K562 (cell line): Measurements from ENCODE around the gene CTNNBL1.

Source experiments
- BDP1 ChIP-seq: IDR thresholded peaks from 3 replicates; pipeline ENCODE4 v1.6.1; 2011; ENCODE audit not compliant: insufficient read length, insufficient read depth
- HDAC1 ChIP-seq, 2 experiments: fragments of 450-650 bp; IDR thresholded peaks; 2 replicates each; pipeline ENCODE4 v1.6.1; 2016 to 2017; ENCODE audit warnings: inconsistent platforms in 1 of 2, mild to moderate bottlenecking in 1 of 2, moderate library complexity in 1 of 2
- POLR2AphosphoS2 ChIP-seq: IDR thresholded peaks from 2 replicates; pipeline ENCODE4 v1.6.1; 2012; ENCODE audit warnings: low read length, improper control_type of control experiment
- PTBP1 ChIP-seq: fragments of 200-400 bp; formaldehyde crosslinking; IDR thresholded peaks from 2 replicates; pipeline ENCODE4 v1.6.1; 2017; ENCODE audit warnings: low read depth, low read length
- SREBF2 ChIP-seq: sonication (generic); formaldehyde crosslinking; IDR thresholded peaks from 2 replicates; pipeline ENCODE4 v1.4.0; 2020; ENCODE audit warnings: mild to moderate bottlenecking, missing genetic modification reagents
- SRF ChIP-seq, 2 experiments: fragments of 250-450, 450-650 bp in 1 of 2; sonication (Bioruptor Pico) in 1 of 2; sonication (generic) in 1 of 2; formaldehyde crosslinking; IDR thresholded peaks; 2 replicates each; pipeline versions ENCODE4 v1.5.0 to v1.5.1; 2020 to 2022; ENCODE audit warnings: mild to moderate bottlenecking in 1 of 2, missing genetic modification reagents in 1 of 2
- STAT6 ChIP-seq: sonication (generic); formaldehyde crosslinking; IDR thresholded peaks from 2 replicates; pipeline ENCODE4 v1.8.1; 2023; ENCODE audit warnings: mild to moderate bottlenecking, missing genetic modification reagents
- TAF1 ChIP-seq: IDR thresholded peaks from 2 replicates; pipeline ENCODE4 v1.6.1; 2011; ENCODE audit warnings: mild to moderate bottlenecking, low read length, moderate library complexity; ENCODE audit not compliant: insufficient read depth, control insufficient read depth, severe bottlenecking; ENCODE audit errors: extremely low read depth
- ZNF354B ChIP-seq: fragments of 250-450 bp; sonication (Bioruptor Pico); IDR thresholded peaks from 2 replicates; pipeline ENCODE4 v1.4.0; 2020

- TF ChIP-seq TAF1 (no peak), BDP1 (no peak), SREBF2 (no peak), PTBP1 (no peak), SRF (CRISPR knock-in tag; IDR thresholded peaks at IDR 0.05) (no peak), ZNF354B (CRISPR knock-in tag) (no peak), STAT6 (CRISPR knock-in tag) (no peak), POLR2AphosphoS2 (no peak), HDAC1 (IDR thresholded peaks at IDR 0.05) (no peak)
Measured at GRCh38 chr20:37823296-37823980, 129.6 kb downstream of the CTNNBL1 start.
